HL-60 (cell line): ENCODE measurements around the gene STMP1.

Experiments
- DNase-seq, 2 experiments: peaks; one replicate each; pipeline ENCODE4 v3.0.0-alpha.2; 2010 to 2020; ENCODE audit warnings: low read depth in 1 of 2, low spot score in 1 of 2
- H3K27ac ChIP-seq: fragments of 250-450 bp; sonication (Bioruptor Pico); replicated peaks from 2 replicates; pipeline ENCODE4 v1.5.1; 2020; ENCODE audit warnings: mild to moderate bottlenecking, moderate library complexity
- H3K27me3 ChIP-seq: fragments of 250-450 bp; sonication (Bioruptor Pico); 2 replicates; pipeline ENCODE4 v1.5.1; 2021; ENCODE audit warnings: mild to moderate bottlenecking, moderate library complexity; ENCODE audit not compliant: insufficient read depth, poor library complexity, severe bottlenecking
- H3K4me3 ChIP-seq: replicated peaks from 2 replicates; pipeline ENCODE4 v1.5.1; 2011; ENCODE audit warnings: mild to moderate bottlenecking, control low read depth, low read length; ENCODE audit not compliant: insufficient read depth
- GABPA ChIP-seq: IDR thresholded peaks from 2 replicates; pipeline ENCODE4 v1.6.1; 2012; ENCODE audit warnings: low read depth
- POLR2AphosphoS5 ChIP-seq: IDR thresholded peaks from 2 replicates; pipeline ENCODE4 v1.6.1; 2012; ENCODE audit warnings: low read depth
- SPI1 ChIP-seq: IDR thresholded peaks from 2 replicates; pipeline ENCODE4 v1.6.1; 2012; ENCODE audit warnings: low read depth, mild to moderate bottlenecking, borderline replicate concordance
- TF ChIP-seq, protein P1 (sequence below): IDR thresholded peaks from one replicate; pipeline ENCODE4 v1.5.1; 2011; ENCODE audit warnings: low read length, control low read depth, inconsistent platforms; ENCODE audit not compliant: insufficient read depth
- TF ChIP-seq, protein P2 (sequence below): IDR thresholded peaks from 2 replicates; pipeline ENCODE4 v1.6.1; 2012; ENCODE audit warnings: low read depth; ENCODE audit not compliant: insufficient replicate concordance

The STMP1 gene

DNA sequence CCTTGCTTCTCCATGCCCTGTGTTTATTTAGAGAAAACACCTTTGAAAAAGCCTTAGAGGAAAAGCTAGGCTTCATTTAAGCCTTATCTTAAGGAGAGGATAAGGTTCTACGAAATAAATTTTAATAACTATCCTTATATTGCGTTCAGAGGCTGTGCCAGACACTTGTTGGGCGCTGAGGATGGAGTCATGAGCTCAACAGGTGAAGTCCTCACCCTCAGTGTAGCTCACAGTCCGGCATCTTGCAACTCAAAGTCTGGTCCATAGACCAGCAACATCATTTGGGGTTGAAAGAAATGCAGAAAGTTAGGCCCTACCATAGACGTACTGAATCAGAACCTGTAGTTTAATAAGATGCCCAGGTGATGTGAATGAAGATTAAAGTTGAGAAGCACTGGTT, 3.8 kb upstream of the STMP1 start:
- Histone ChIP-seq H3K4me3 (no peak overlapping the region), H3K27me3 (no peaks in the 10 kb centered on the region), H3K27ac (no peak overlapping the region)
- TF ChIP-seq GABPA (no peak), SPI1 (no peak), POLR2AphosphoS5 (no peak)
- TF ChIP-seq, protein P1, sequence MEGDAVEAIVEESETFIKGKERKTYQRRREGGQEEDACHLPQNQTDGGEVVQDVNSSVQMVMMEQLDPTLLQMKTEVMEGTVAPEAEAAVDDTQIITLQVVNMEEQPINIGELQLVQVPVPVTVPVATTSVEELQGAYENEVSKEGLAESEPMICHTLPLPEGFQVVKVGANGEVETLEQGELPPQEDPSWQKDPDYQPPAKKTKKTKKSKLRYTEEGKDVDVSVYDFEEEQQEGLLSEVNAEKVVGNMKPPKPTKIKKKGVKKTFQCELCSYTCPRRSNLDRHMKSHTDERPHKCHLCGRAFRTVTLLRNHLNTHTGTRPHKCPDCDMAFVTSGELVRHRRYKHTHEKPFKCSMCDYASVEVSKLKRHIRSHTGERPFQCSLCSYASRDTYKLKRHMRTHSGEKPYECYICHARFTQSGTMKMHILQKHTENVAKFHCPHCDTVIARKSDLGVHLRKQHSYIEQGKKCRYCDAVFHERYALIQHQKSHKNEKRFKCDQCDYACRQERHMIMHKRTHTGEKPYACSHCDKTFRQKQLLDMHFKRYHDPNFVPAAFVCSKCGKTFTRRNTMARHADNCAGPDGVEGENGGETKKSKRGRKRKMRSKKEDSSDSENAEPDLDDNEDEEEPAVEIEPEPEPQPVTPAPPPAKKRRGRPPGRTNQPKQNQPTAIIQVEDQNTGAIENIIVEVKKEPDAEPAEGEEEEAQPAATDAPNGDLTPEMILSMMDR: no peak
- TF ChIP-seq, protein P2, sequence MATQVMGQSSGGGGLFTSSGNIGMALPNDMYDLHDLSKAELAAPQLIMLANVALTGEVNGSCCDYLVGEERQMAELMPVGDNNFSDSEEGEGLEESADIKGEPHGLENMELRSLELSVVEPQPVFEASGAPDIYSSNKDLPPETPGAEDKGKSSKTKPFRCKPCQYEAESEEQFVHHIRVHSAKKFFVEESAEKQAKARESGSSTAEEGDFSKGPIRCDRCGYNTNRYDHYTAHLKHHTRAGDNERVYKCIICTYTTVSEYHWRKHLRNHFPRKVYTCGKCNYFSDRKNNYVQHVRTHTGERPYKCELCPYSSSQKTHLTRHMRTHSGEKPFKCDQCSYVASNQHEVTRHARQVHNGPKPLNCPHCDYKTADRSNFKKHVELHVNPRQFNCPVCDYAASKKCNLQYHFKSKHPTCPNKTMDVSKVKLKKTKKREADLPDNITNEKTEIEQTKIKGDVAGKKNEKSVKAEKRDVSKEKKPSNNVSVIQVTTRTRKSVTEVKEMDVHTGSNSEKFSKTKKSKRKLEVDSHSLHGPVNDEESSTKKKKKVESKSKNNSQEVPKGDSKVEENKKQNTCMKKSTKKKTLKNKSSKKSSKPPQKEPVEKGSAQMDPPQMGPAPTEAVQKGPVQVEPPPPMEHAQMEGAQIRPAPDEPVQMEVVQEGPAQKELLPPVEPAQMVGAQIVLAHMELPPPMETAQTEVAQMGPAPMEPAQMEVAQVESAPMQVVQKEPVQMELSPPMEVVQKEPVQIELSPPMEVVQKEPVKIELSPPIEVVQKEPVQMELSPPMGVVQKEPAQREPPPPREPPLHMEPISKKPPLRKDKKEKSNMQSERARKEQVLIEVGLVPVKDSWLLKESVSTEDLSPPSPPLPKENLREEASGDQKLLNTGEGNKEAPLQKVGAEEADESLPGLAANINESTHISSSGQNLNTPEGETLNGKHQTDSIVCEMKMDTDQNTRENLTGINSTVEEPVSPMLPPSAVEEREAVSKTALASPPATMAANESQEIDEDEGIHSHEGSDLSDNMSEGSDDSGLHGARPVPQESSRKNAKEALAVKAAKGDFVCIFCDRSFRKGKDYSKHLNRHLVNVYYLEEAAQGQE: no peak
- DNase-seq: no peak

DNA sequence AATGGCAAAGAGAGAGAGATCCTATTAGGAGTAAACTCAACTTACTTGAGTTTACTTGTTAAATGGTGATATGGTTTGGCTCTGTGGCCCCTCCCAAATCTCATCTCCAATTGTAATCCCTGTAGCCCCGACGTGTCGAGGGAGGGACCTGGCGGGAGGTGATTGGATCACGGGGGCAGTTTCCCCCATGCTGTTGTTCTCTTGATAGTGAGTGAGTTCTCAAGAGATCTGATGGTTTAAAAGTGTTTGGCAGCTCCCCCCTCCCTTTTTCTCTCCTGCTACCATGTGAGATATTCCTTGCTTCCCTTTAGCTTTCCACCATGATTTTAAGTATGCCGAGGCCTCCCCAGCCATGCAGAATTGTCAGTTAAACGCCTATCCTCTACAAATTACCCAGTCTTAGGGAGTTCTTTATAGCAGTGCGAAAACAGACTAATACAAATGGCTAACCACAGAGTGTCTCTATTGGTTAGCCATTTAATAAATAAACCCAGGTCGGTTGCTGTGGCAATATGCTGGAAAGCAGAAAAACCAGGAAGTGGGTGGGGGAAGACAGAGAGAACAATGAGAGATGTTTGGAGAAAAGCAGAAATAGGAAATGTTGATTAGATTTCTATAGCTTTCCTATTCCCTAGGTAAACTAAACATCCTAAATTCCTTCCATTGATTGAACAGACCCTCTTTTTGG, 3.0 kb upstream of the STMP1 start:
- peak overlapping the region; percentile 63 for H3K27ac ChIP-seq
- peak in 1 of 2 experiments; percentile 77 for DNase-seq
- H3K27me3 ChIP-seq: no peaks in the 10 kb centered on the region
- TF ChIP-seq SPI1: peak; percentile 88
- TF ChIP-seq GABPA: no peak
- TF ChIP-seq POLR2AphosphoS5: no peak
- TF ChIP-seq, protein P1: no peak
- H3K4me3 ChIP-seq: no peak overlapping the region

DNA sequence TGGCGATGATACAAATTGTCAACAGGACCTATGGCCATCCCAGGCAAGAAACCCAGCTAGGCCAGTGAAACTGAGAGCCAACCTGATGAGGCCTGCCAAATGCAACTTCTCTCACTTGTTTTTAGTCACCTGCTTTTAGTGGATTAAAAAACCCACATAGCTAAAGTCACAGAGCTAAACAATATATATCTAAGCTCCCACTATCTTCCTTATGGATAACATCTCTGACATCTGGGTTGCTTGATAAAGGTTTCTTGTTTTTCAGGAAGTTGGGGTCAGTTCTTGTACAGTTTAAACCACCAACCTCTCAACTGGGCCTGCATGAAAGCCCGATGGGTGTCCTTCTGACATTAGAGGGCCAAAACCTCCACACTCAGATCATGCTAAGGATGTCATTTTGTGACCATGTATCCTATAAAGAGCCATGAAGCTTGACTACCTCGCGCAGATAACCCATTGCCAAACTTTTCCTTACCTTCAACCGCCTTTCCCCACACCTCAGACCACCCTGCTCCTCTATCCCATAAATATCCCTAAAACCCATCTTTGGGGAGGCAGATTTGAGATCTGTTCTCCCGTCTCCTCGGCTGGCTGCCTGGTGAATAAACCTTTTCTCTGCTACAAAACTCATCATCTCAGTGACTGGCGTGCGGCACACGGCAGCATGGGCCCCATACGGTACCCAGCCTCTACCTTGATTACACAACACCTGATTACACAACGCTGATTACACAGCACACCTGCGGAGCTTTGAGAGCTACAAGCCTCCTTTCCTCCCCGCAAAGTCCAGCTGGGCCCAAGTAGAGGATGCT, 797 bp upstream of the STMP1 start:
- TF ChIP-seq, protein P2: no peak
- no peak for TF ChIP-seq POLR2AphosphoS5
- H3K27me3 ChIP-seq: no peaks in the 10 kb centered on the region
- H3K27ac ChIP-seq: peak overlapping the region; percentile 89
- H3K4me3 ChIP-seq: peak overlapping the region; percentile 97
- DNase-seq: peak; percentile 10 to 32

DNA sequence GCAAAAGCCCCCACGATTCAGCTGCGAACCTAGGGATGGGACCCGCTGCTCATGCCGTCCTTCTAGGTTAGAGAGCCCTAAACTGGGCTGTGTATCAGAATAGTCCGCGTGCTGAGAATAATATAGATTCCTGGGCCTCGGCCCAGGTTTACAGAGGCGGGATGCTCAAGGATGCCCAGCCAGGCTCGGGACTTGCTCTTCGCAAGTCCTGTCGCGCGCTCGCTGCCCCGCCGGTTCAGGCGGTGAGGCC, 266 bp upstream of the STMP1 start:
- TF ChIP-seq, protein P1: no peak
- TF ChIP-seq GABPA: no peak
- TF ChIP-seq POLR2AphosphoS5: no peak; the same call in 1 of the 2 replicates
- no peak for TF ChIP-seq SPI1
- TF ChIP-seq, protein P2: no peak
- Histone ChIP-seq H3K4me3 (peak overlapping the region; percentile 97), H3K27me3 (no peaks in the 10 kb centered on the region), H3K27ac (peak overlapping the region; percentile 89)
- no peak for DNase-seq
